Measurements from ENCODE around the gene CAPN10. TPM values are rescaled to one million over a fixed set of nuclear protein-coding genes. Genes with fewer than 3 reads are reported as not detected.

CAPN10 gene
- total RNA-seq, 1 donor from 2014 or later = 67.1 TPM

DNA sequence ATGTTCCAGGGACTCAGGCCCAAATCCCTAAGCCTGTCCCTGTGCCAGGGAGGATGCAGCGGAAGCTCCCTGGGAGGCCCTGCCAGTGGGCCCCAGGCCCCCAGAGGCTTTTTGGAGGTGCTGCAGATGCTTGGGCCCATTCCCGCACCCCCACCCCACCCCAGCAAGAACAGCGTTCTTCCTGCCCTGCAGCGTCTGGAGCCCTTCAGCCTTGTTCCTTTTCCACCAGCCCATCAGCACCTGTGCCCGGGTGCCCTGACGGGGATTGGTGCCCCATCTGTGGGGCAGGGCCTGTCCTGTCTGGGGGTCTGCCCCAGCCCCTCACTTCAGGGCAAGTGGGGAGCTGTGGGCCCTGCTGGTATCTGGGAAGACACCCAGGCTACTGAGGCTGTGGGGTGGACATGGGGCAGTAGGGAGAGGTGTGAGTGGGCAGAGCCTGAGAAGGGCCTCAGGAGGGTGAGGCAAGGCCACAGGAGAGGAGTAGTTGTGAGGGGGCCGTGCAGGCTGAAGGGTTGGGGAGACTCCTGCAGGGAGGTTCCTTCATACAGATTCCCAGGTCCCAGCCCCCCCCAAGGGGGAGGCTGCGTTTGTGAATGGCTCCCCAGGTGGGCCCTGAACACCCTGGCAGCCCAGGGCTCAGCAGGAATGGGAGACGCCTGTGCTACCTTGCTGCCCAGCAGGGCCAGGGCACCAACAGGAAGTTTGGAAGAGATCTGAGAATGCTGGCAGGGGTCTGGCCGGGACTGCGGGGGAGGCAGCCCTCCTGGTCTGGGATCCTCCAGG is 15.8 kb upstream of the CAPN10 start:
- TF ChIP-seq, protein P1, sequence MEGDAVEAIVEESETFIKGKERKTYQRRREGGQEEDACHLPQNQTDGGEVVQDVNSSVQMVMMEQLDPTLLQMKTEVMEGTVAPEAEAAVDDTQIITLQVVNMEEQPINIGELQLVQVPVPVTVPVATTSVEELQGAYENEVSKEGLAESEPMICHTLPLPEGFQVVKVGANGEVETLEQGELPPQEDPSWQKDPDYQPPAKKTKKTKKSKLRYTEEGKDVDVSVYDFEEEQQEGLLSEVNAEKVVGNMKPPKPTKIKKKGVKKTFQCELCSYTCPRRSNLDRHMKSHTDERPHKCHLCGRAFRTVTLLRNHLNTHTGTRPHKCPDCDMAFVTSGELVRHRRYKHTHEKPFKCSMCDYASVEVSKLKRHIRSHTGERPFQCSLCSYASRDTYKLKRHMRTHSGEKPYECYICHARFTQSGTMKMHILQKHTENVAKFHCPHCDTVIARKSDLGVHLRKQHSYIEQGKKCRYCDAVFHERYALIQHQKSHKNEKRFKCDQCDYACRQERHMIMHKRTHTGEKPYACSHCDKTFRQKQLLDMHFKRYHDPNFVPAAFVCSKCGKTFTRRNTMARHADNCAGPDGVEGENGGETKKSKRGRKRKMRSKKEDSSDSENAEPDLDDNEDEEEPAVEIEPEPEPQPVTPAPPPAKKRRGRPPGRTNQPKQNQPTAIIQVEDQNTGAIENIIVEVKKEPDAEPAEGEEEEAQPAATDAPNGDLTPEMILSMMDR (IDR thresholded peaks at IDR 0.05; ENCODE audit: partially characterized antibody, unreplicated experiment) = no peak
- Mint-ChIP-seq H3K4me1 (ENCODE audit: low read depth, unreplicated experiment) (peaks cover 4% of the 10 kb centered on the region), H3K36me3 (ENCODE audit: unreplicated experiment) (no peaks in the 10 kb centered on the region), H3K4me3 (ENCODE audit: unreplicated experiment) (no peak overlapping the region), H3K27ac (ENCODE audit: unreplicated experiment) (no peak overlapping the region), H3K9me3 (ENCODE audit: unreplicated experiment) (peaks cover 3% of the 10 kb centered on the region), H3K27me3 (ENCODE audit: unreplicated experiment) (peaks cover 14% of the 10 kb centered on the region)
- DNase-seq = peak; percentile 14

DNA sequence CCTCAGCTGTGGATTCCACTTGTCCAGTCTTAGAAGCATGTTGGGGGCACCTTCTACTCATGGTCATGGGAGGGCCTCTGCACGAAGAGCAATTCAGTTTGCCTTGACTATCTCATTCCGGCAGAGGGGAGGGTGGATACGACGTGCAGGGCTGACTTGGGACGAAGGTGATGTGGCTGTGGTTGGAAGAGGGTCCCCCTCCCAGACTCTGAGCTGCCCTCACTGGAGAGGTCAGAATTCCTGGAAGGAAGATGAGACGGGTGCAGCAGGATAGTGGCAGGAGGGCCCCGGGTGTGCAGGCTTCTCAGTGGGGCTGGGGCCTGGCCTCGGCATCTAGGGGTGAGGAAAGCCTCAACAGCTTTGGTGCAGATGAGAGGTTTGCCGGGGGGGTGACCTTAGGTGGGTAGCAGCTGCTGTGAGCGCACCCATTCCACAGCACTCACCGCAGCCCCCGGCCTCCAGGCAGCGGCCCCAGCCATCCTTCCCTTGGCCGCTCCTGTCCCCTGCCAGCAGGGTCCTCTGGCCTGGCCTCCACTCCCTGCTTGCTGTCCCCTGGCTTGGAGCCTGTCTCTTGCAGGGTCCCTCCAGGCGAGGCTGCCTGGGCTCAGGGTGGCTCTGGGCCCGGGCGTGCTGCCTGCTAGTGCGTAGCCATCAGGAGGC is 15.1 kb upstream of the CAPN10 start:
- TF ChIP-seq, protein P1 (IDR thresholded peaks at IDR 0.05; ENCODE audit: partially characterized antibody, unreplicated experiment) = no peak
- Mint-ChIP-seq H3K4me1 (ENCODE audit: low read depth, unreplicated experiment) (peaks cover 4% of the 10 kb centered on the region), H3K27ac (ENCODE audit: unreplicated experiment) (no peak overlapping the region), H3K9me3 (ENCODE audit: unreplicated experiment) (peaks cover 4% of the 10 kb centered on the region), H3K27me3 (ENCODE audit: unreplicated experiment) (peaks cover 14% of the 10 kb centered on the region), H3K36me3 (ENCODE audit: unreplicated experiment) (no peaks in the 10 kb centered on the region), H3K4me3 (ENCODE audit: unreplicated experiment) (no peak overlapping the region)
- peak; percentile 15 for DNase-seq

DNA sequence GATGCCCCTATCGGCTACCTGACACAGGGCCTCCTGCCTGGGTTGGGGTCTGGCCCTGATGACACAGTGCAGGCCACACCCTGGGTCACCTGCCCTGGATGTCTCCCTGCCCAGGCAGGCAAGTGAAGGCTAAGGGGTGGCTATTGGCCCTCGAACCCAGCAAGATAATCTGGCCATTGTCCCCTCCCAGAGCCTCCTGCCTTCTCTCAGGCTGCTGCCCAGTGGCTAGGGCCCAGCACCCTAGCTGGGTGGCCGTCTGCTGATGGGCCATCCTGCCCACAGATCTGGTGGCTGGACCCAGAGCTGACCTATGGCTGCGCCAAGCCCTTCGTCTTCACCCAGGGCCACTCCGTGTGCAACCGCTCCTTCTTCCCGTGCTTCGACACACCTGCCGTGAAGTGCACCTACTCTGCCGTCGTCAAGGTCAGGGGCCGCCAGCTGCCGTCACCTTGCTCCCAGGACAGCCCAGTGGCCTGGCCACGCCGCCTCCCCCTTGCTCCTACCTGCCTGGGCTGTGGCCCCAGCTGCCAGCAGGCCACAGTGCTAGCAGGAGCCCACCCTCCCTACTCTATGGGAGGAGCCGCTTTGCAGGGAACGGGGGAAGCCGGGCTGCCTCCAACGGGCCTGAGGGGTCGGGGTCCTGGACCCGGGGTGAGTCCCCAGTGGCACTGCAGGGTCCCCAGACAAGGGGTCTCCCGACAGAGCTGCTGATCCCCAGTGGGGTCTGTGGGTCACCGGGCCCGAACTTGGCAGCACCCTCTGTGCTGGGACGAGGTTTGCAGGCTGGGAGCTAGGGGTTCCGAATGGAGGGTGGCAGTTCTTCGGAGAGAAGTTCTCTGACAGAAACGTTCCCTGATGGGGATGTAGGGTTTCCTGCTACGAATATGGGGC is 14.1 kb upstream of the CAPN10 start:
- TF ChIP-seq, protein P1 (IDR thresholded peaks at IDR 0.05; ENCODE audit: partially characterized antibody, unreplicated experiment) = no peak
- Mint-ChIP-seq H3K27me3 (ENCODE audit: unreplicated experiment) (peaks cover 14% of the 10 kb centered on the region), H3K4me1 (ENCODE audit: low read depth, unreplicated experiment) (peaks cover 4% of the 10 kb centered on the region), H3K36me3 (ENCODE audit: unreplicated experiment) (no peaks in the 10 kb centered on the region), H3K9me3 (ENCODE audit: unreplicated experiment) (peaks cover 4% of the 10 kb centered on the region), H3K4me3 (ENCODE audit: unreplicated experiment) (no peak overlapping the region), H3K27ac (ENCODE audit: unreplicated experiment) (no peak overlapping the region)
- DNase-seq = peak; percentile 13

DNA sequence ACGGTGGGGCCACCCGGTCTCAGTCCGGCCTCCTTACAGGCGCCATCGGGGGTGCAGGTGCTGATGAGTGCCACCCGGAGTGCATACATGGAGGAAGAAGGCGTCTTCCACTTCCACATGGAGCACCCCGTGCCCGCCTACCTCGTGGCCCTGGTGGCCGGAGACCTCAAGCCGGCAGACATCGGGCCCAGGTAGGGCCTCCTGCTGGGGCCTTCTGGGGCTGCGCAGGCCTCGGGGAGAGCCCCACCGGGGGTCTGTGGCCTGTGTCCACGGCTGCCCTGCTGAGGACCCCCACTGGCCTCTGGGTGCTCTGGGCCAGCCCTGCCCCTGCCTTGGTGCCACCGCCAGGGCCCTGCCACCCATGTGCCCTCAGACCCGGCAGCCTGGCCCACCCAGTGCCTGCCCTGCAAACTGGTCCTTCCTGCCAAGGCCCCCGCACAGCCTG is 13.4 kb upstream of the CAPN10 start:
- TF ChIP-seq, protein P1 (IDR thresholded peaks at IDR 0.05; ENCODE audit: partially characterized antibody, unreplicated experiment) = no peak
- H3K9me3 Mint-ChIP-seq (ENCODE audit: unreplicated experiment) = peaks cover 4% of the 10 kb centered on the region
- DNase-seq = no peak
- H3K36me3 Mint-ChIP-seq (ENCODE audit: unreplicated experiment) = no peaks in the 10 kb centered on the region
- peaks cover 11% of the 10 kb centered on the region for H3K27me3 Mint-ChIP-seq (ENCODE audit: unreplicated experiment)
- H3K4me1 Mint-ChIP-seq (ENCODE audit: low read depth, unreplicated experiment) = peaks cover 4% of the 10 kb centered on the region
- H3K27ac Mint-ChIP-seq (ENCODE audit: unreplicated experiment) = no peak overlapping the region
- no peak overlapping the region for H3K4me3 Mint-ChIP-seq (ENCODE audit: unreplicated experiment)

Measured in glutamatergic neuron (in vitro differentiated cells).